Sigmoid colon (tissue), 7 donors: ENCODE data around the gene SUPT3H. TPM values are rescaled to one million over a fixed set of nuclear protein-coding genes. Genes with fewer than 3 reads are reported as not detected.

Experiments
- DNase-seq: peaks from one replicate; pipeline ENCODE4 v3.0.0-alpha.2; 2019
- H3K27ac ChIP-seq, 4 donors: fragments of 200-600 bp; sonication (generic); one replicate each; pipeline ENCODE4 v1.5.1; 2016 to 2019; ENCODE audit warnings: mild to moderate bottlenecking in 1 of 4
- H3K27me3 ChIP-seq, 3 donors: fragments of 200-600 bp; sonication (generic); one replicate each; pipeline ENCODE4 v1.5.1; 2019; ENCODE audit warnings: mild to moderate bottlenecking in 1 of 3
- H3K36me3 ChIP-seq, 4 donors: fragments of 200-600 bp; sonication (generic); one replicate each; pipeline ENCODE4 v1.5.1; 2016 to 2019
- H3K4me1 ChIP-seq, 4 donors: fragments of 200-600 bp; sonication (generic); one replicate each; pipeline ENCODE4 v1.5.1; 2017 to 2019
- H3K4me3 ChIP-seq, 4 donors: fragments of 200-600 bp; sonication (generic); one replicate each; pipeline ENCODE4 v1.5.1; 2017 to 2019; ENCODE audit warnings: mild to moderate bottlenecking in 2 of 4, moderate library complexity in 1 of 4
- H3K9me3 ChIP-seq, 4 donors: fragments of 200-600 bp in 3 of 4; sonication (generic) in 3 of 4; one replicate each; pipeline versions ENCODE4 v1.5.1 to v1.6.1; 2013 to 2019
- EP300 ChIP-seq, 4 donors: sonication (generic); formaldehyde crosslinking; IDR thresholded peaks; one replicate each; pipeline ENCODE4 v1.6.1; 2017; ENCODE audit warnings: antibody characterized with exemption in 4 of 4
- POLR2A ChIP-seq, 2 donors: fragments of 450-650 bp; IDR thresholded peaks; one replicate each; pipeline ENCODE4 v1.6.1; 2016; ENCODE audit warnings: antibody characterized with exemption in 2 of 2, mild to moderate bottlenecking in 2 of 2, moderate library complexity in 2 of 2
- POLR2AphosphoS5 ChIP-seq, 4 donors: sonication (generic); formaldehyde crosslinking; IDR thresholded peaks; one replicate each; pipeline ENCODE4 v1.6.1; 2017; ENCODE audit warnings: antibody characterized with exemption in 4 of 4
- WGBS, 2 donors: extraction: QIAGEN DNeasy Blood & Tissue Kit; methylation state at CpG; one replicate each; pipeline ENCODE4 v1.1.7; 2013; 5-methylcytosine and 5-hydroxymethylcytosine counted together
- intact Hi-C: fragments of 100-400 bp; cut with DNase I; formaldehyde crosslinking; loops from one replicate; pipeline ENCODE4 v1.15.1; 2023
- polyA plus RNA-seq, 3 donors: library from polyadenylated mRNA; stranded (reverse); fragments of 200-250 nt; gene quantifications; one replicate each; pipeline ENCODE4 v1.2.3, GENCODE V29; 2013
- total RNA-seq, 4 donors: library from RNA; depleted of rRNA; stranded (reverse); fragments of >200 nt; gene quantifications; one replicate each; pipeline ENCODE4 v1.1.0, GENCODE V29; 2016
- TF ChIP-seq, protein P1 (sequence below), 4 experiments: fragments of 450-650 bp in 3 of 4; fragments of 200-600 bp in 1 of 4; IDR thresholded peaks; one replicate each; pipeline ENCODE4 v1.5.1; 2016 to 2019; ENCODE audit warnings: antibody characterized with exemption in 4 of 4, mild to moderate bottlenecking in 3 of 4, moderate library complexity in 2 of 4
- donor health status: healthy with polysubstance abuse.
- donor health status: Bipolar disorder and iron deficiency.
- donor health status: healthy.

SUPT3H gene
- total and polyA plus RNA-seq, 7 donors, result 1.6 to 18.2 (median 10.6) TPM

DNA sequence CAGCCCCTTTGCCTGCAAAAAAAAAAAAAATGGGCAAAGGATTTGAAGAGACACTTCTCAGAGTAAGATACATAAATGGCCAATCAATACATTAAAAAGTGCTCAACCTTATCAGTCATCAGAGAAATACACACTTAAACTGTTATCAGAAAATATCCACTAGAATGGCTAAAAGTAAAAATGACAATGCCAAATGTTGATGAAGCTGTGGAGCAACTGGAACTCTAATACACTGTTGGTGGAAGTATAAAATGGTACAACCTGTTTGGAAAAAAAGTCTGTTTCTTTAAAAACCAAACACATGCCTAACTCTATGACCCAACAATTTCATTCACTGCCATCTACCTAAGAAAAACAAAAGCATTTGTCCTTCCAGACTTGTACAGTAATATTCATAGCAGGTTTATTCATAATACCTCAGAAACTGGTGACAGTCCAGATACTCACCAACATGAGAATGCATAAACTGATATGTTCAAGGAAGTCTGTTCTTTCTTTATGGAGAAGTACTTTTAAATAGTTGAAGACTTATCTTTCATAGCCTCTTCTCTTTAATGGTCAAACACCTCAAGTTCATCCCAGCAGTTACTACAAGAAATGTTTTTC lies 428.0 kb downstream of the SUPT3H start:
- Histone ChIP-seq H3K36me3 (peaks cover 0 to 17% (median 0%) of the 10 kb centered on the region in 4 donors), H3K9me3 (peaks cover 0 to 4% (median 0%) of the 10 kb centered on the region in 4 donors), H3K27me3 (no peaks in the 10 kb centered on the region), H3K4me1 (no peaks in the 10 kb centered on the region), H3K27ac (no peak overlapping the region), H3K4me3 (no peak overlapping the region)
- no peak for DNase-seq
- TF ChIP-seq EP300 (IDR thresholded peaks at IDR 0.05), result no peak
- TF ChIP-seq POLR2A (IDR thresholded peaks at IDR 0.05), result no peak
- TF ChIP-seq POLR2AphosphoS5 (IDR thresholded peaks at IDR 0.05), result no peak
- TF ChIP-seq, protein P1, sequence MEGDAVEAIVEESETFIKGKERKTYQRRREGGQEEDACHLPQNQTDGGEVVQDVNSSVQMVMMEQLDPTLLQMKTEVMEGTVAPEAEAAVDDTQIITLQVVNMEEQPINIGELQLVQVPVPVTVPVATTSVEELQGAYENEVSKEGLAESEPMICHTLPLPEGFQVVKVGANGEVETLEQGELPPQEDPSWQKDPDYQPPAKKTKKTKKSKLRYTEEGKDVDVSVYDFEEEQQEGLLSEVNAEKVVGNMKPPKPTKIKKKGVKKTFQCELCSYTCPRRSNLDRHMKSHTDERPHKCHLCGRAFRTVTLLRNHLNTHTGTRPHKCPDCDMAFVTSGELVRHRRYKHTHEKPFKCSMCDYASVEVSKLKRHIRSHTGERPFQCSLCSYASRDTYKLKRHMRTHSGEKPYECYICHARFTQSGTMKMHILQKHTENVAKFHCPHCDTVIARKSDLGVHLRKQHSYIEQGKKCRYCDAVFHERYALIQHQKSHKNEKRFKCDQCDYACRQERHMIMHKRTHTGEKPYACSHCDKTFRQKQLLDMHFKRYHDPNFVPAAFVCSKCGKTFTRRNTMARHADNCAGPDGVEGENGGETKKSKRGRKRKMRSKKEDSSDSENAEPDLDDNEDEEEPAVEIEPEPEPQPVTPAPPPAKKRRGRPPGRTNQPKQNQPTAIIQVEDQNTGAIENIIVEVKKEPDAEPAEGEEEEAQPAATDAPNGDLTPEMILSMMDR (IDR thresholded peaks at IDR 0.05), result no peak
- intact Hi-C loops, result no loop called here

DNA sequence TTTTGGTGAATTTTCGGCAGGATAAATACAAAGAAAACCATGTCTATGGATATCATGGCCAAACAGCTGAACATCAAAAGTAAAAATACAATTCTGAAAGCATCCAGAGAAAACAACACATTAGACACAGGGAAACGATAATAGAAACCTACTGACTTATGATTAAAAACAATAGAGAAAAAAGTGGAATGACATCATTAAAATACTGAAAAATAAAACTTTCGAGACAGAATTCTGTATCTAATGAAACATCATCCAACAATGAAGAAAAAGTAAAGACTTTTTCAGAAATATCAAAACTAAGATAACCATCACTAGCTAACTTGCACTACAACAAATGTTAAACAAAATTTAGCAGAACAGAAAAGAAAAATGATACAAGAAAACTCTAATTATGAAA lies 434.2 kb downstream of the SUPT3H start:
- TF ChIP-seq, protein P1 (IDR thresholded peaks at IDR 0.05), result no peak
- TF ChIP-seq POLR2A (IDR thresholded peaks at IDR 0.05), result no peak
- TF ChIP-seq POLR2AphosphoS5 (IDR thresholded peaks at IDR 0.05), result no peak
- TF ChIP-seq EP300 (IDR thresholded peaks at IDR 0.05), result no peak
- intact Hi-C loops, result no loop called here
- 63 to 93% methylated on average over 3 of the region's 3 CpGs for WGBS, 2 donors

DNA sequence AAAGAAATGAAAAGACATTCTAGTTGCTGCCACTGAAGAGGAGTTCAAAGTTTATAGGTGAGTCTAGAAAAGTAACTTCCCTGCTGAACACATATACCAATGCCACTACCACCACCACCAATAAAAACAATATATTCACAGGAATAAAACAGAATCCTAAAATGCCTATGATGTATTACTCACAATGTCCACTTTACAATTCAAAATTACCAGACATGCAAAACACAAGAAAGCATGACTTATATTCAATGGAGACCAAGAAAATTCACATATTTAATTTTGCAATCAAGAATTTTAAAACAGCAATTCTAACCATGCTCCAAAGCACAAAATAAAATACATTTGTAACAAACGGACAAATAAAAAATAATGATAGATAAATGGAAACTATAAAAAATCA lies 434.9 kb downstream of the SUPT3H start:
- Histone ChIP-seq H3K4me3 (no peak overlapping the region), H3K9me3 (no peaks in the 10 kb centered on the region), H3K4me1 (no peaks in the 10 kb centered on the region), H3K27ac (no peak overlapping the region), H3K27me3 (no peaks in the 10 kb centered on the region), H3K36me3 (no peaks in the 10 kb centered on the region)
- no peak for DNase-seq
- WGBS, 2 donors, result 95 to 98% methylated on average over 1 of the region's 1 CpG
- intact Hi-C loops, result no loop called here
- no peak for TF ChIP-seq EP300 (IDR thresholded peaks at IDR 0.05)
- TF ChIP-seq POLR2A (IDR thresholded peaks at IDR 0.05), result no peak
- no peak for TF ChIP-seq POLR2AphosphoS5 (IDR thresholded peaks at IDR 0.05)

More for the DNA sequence above, 434.2 kb downstream of the SUPT3H start:
- Histone ChIP-seq H3K36me3 (no peaks in the 10 kb centered on the region), H3K27me3 (no peaks in the 10 kb centered on the region), H3K4me3 (no peak overlapping the region), H3K9me3 (no peaks in the 10 kb centered on the region), H3K27ac (no peak overlapping the region), H3K4me1 (no peaks in the 10 kb centered on the region)
- no peak for DNase-seq

DNA sequence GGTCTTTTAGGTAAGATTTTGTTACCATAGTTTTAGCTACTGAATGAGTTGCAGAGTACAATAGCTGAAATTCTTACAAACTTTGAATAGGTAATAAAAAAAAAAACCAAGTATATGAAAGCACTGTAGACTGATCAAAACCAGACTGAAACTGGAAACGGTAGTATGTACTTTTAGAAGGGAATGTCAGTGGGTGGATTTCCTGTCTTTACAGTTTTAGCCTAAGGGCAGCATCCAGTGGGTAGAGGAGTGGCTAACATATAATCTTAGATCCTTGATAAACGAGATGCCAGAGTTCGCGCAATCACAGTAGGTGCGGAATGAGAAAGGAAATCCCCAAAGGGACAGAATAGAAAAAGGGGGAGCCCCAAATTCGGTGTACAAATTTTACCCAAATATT lies 435.5 kb downstream of the SUPT3H start:
- intact Hi-C loops, result no loop called here
- Histone ChIP-seq H3K27me3 (no peaks in the 10 kb centered on the region), H3K9me3 (no peaks in the 10 kb centered on the region), H3K27ac (no peak overlapping the region), H3K36me3 (no peaks in the 10 kb centered on the region), H3K4me1 (no peaks in the 10 kb centered on the region), H3K4me3 (no peak overlapping the region)
- DNase-seq, result no peak
- WGBS, 2 donors, result 90 to 92% methylated on average over 6 of the region's 6 CpGs
- no peak for TF ChIP-seq POLR2A (IDR thresholded peaks at IDR 0.05)
- TF ChIP-seq, protein P1 (IDR thresholded peaks at IDR 0.05), result no peak
- no peak for TF ChIP-seq EP300 (IDR thresholded peaks at IDR 0.05)
- no peak for TF ChIP-seq POLR2AphosphoS5 (IDR thresholded peaks at IDR 0.05)

DNA sequence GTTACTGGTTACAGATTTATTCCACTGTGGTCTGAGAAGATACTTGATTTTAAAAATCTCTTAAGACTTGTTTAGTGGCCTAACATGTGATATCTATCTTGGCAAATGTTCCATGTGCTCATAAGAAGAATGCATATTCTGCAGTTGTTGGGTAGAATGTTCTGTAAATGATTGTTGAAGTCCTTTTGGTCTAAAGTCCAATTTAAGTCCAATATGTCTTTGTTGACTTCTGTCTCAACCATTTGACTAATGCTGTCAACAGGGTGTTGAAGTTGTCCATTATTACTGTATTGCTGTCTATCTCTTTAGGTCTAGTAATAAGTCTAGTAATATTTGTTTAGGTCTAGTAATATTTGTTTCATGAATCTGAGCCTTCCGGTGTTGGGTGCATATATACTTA lies 437.4 kb downstream of the SUPT3H start:
- Histone ChIP-seq H3K9me3 (no peaks in the 10 kb centered on the region), H3K27me3 (no peaks in the 10 kb centered on the region), H3K27ac (no peak overlapping the region), H3K36me3 (no peaks in the 10 kb centered on the region), H3K4me3 (no peak overlapping the region), H3K4me1 (no peaks in the 10 kb centered on the region)
- TF ChIP-seq POLR2A (IDR thresholded peaks at IDR 0.05), result no peak
- TF ChIP-seq, protein P1 (IDR thresholded peaks at IDR 0.05), result no peak
- TF ChIP-seq POLR2AphosphoS5 (IDR thresholded peaks at IDR 0.05), result no peak
- TF ChIP-seq EP300 (IDR thresholded peaks at IDR 0.05), result no peak
- no peak for DNase-seq
- intact Hi-C loops, result no loop called here
- 95% methylated on average over 1 of the region's 1 CpG for WGBS, 2 donors
